GM12878 (cell line): Measurements from ENCODE around the gene LRRC74B. TPM values are rescaled to one million over a fixed set of nuclear protein-coding genes. Genes with fewer than 3 reads are reported as not detected.

ENCODE experiments used
- CHD2 ChIP-seq: IDR thresholded peaks from 2 replicates; pipeline ENCODE4 v1.6.1; 2011; ENCODE audit warnings: low read depth, low read length, improper control_type of control experiment, borderline replicate concordance
- CREB1 ChIP-seq: IDR thresholded peaks from 2 replicates; pipeline ENCODE4 v1.6.1; 2012; ENCODE audit warnings: low read depth, mild to moderate bottlenecking, inconsistent platforms
- EED ChIP-seq: sonication (generic); IDR thresholded peaks from 2 replicates; pipeline ENCODE4 v1.6.1; 2016; ENCODE audit warnings: antibody characterized with exemption, low read depth
- FOXK2 ChIP-seq: fragments of 450-650 bp; IDR thresholded peaks from 2 replicates; pipeline ENCODE4 v1.6.1; 2017; ENCODE audit warnings: mild to moderate bottlenecking, moderate library complexity
- HDAC2 ChIP-seq: fragments of 200-600 bp; sonication (generic); IDR thresholded peaks from 2 replicates; pipeline ENCODE4 v1.6.1; 2017
- HDGF ChIP-seq: fragments of 450-650 bp; IDR thresholded peaks from 2 replicates; pipeline ENCODE4 v1.6.1; 2016; ENCODE audit warnings: antibody characterized with exemption
- IKZF1 ChIP-seq: fragments of 450-650 bp; conservative IDR thresholded peaks from 2 replicates; pipeline ENCODE4 v1.6.1; 2017; ENCODE audit warnings: antibody characterized with exemption, mild to moderate bottlenecking
- KAT2A ChIP-seq: conservative IDR thresholded peaks from 2 replicates; pipeline ENCODE4 v1.6.1; 2011; ENCODE audit warnings: low read depth, low read length; ENCODE audit not compliant: control insufficient read depth
- KLF5 ChIP-seq: fragments of 450-650 bp; IDR thresholded peaks from 2 replicates; pipeline ENCODE4 v1.6.1; 2014; ENCODE audit warnings: mild to moderate bottlenecking; ENCODE audit not compliant: partially characterized antibody
- LARP7 ChIP-seq: fragments of 450-650 bp; IDR thresholded peaks from 2 replicates; pipeline ENCODE4 v1.6.1; 2017; ENCODE audit warnings: mild to moderate bottlenecking
- MEF2A ChIP-seq: IDR thresholded peaks from 2 replicates; pipeline ENCODE4 v1.6.1; 2011; ENCODE audit warnings: low read depth, mild to moderate bottlenecking, low read length, moderate library complexity; ENCODE audit not compliant: insufficient read depth
- MEF2B ChIP-seq: fragments of 450-650 bp; IDR thresholded peaks from 2 replicates; pipeline ENCODE4 v1.6.1; 2018; ENCODE audit warnings: mild to moderate bottlenecking, moderate library complexity; ENCODE audit not compliant: partially characterized antibody, poor library complexity, severe bottlenecking
- NFYA ChIP-seq: IDR thresholded peaks from 2 replicates; pipeline ENCODE4 v1.6.1; 2011; ENCODE audit warnings: low read depth, mild to moderate bottlenecking, low read length, improper control_type of control experiment, borderline replicate concordance
- NR2C1 ChIP-seq: fragments of 450-650 bp; IDR thresholded peaks from 2 replicates; pipeline ENCODE4 v1.6.1; 2017; ENCODE audit warnings: antibody characterized with exemption, mild to moderate bottlenecking, moderate library complexity
- SIX5 ChIP-seq: IDR thresholded peaks from 2 replicates; pipeline ENCODE4 v1.6.1; 2011; ENCODE audit warnings: mild to moderate bottlenecking, low read depth, low read length, moderate library complexity; ENCODE audit not compliant: severe bottlenecking
- SREBF1 ChIP-seq: IDR thresholded peaks from 2 replicates; pipeline ENCODE4 v1.6.1; 2012; ENCODE audit warnings: mild to moderate bottlenecking, low read length
- SUPT20H ChIP-seq: IDR thresholded peaks from 2 replicates; pipeline ENCODE4 v1.6.1; 2011; ENCODE audit warnings: low read depth, mild to moderate bottlenecking, low read length, moderate library complexity, borderline replicate concordance; ENCODE audit not compliant: control insufficient read depth
- SUZ12 ChIP-seq: fragments of 200-600 bp; sonication (generic); IDR thresholded peaks from one replicate; pipeline ENCODE4 v1.6.1; 2018; ENCODE audit warnings: antibody characterized with exemption, mild to moderate bottlenecking; ENCODE audit not compliant: unreplicated experiment
- ZNF207 ChIP-seq: fragments of 450-650 bp; IDR thresholded peaks from 2 replicates; pipeline ENCODE4 v1.6.1; 2014; ENCODE audit warnings: antibody characterized with exemption, mild to moderate bottlenecking, borderline replicate concordance
- ZNF24 ChIP-seq: fragments of 450-650 bp; IDR thresholded peaks from 2 replicates; pipeline ENCODE4 v1.6.1; 2017; ENCODE audit warnings: antibody characterized with exemption, mild to moderate bottlenecking
- ZZZ3 ChIP-seq: IDR thresholded peaks from 2 replicates; pipeline ENCODE4 v1.6.1; 2011; ENCODE audit warnings: low read depth; ENCODE audit not compliant: control insufficient read depth, insufficient read length
- polyA plus RNA-seq, 11 experiments: library from polyadenylated mRNA; depleted of rRNA in 4 of 11; unstranded in 6 of 11; stranded (reverse) in 5 of 11; fragments of >200 nt; fragmentation: Nextera tagmentation in 4 of 11; fragmentation: Illumina TruSeq in 1 of 11; extraction: Ambion mirVana in 4 of 11; extraction: Trizol in 1 of 11; gene quantifications; 1 replicate in 1 of 11; 2 replicates in 10 of 11; pipeline versions ENCODE4 v1.2.1 to v1.2.3, GENCODE V29; 2011 to 2016; ENCODE audit warnings: inconsistent platforms in 2 of 11, missing spikeins in 2 of 11, low read depth in 1 of 11
- total RNA-seq, 4 experiments: library from RNA; depleted of rRNA in 3 of 4; stranded (reverse); fragments of >200 nt in 3 of 4; fragmentation: Illumina TruSeq in 1 of 4; extraction: Trizol in 1 of 4; gene quantifications; 2 replicates each; pipeline versions ENCODE4 v1.2.1 to v1.2.3, GENCODE V29; 2013 to 2021
- TF ChIP-seq, protein P1 (sequence below): fragments of 450-650 bp; IDR thresholded peaks from 2 replicates; pipeline ENCODE4 v1.6.1; 2014; ENCODE audit warnings: mild to moderate bottlenecking
- TF ChIP-seq, protein P2 (sequence below): IDR thresholded peaks from 2 replicates; pipeline ENCODE4 v1.6.1; 2012; ENCODE audit warnings: mild to moderate bottlenecking, low read depth, low read length
- TF ChIP-seq, protein P3 (sequence below): fragments of 450-650 bp; IDR thresholded peaks from 2 replicates; pipeline ENCODE4 v1.6.1; 2017; ENCODE audit warnings: mild to moderate bottlenecking, moderate library complexity

LRRC74B gene
- total and polyA plus RNA-seq, 10 of the 15 experiments (the other 5 are each of a cell fraction or from before 2014, with no cell fraction given) = not detected

DNA sequence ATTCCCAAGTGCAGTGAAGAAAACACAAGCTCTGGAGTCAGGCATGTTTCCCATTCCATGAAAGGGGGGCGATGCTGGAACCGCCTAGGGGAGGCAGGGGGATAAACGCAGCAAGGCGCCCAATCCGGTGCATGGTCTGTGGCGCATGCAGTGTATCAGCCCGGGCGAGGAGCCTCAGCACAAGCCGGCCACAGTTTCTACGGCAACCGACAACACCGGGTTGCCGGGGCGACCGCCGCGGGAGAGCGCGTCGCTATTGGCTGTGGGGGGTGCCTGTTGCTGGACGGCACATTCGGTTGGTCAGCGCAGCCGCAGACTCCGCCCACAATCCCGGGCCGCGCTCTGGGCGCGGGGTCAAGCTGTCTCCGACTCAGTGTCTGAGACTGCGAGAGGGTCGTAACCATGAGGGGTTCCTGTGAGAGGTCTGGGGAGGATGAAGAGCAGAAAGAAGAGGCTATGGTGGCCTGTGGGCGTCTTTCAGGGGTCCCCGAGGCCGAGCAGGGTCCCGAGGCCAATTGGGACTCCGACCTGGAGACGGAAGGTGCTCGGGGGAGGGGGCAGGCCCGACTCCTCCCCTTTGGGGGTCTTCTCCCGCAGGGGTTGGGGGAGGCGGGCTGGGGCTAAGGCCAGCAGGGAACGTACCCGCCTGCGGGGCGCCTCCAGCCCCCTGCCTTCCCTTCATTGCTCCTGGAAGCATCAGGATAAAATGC is at the start of gene LRRC74B (continued):
- TF ChIP-seq, protein P1, sequence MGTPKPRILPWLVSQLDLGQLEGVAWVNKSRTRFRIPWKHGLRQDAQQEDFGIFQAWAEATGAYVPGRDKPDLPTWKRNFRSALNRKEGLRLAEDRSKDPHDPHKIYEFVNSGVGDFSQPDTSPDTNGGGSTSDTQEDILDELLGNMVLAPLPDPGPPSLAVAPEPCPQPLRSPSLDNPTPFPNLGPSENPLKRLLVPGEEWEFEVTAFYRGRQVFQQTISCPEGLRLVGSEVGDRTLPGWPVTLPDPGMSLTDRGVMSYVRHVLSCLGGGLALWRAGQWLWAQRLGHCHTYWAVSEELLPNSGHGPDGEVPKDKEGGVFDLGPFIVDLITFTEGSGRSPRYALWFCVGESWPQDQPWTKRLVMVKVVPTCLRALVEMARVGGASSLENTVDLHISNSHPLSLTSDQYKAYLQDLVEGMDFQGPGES = peak; percentile 67; the same call in 1 of the 2 replicates
- no peak for TF ChIP-seq FOXK2
- TF ChIP-seq KLF5 = peak; percentile 82
- no peak for TF ChIP-seq EED
- no peak for TF ChIP-seq HDGF
- no peak for TF ChIP-seq ZNF24
- TF ChIP-seq CREB1 = no peak
- TF ChIP-seq NR2C1 = no peak
- no peak for TF ChIP-seq ZNF207
- no peak for TF ChIP-seq SREBF1
- TF ChIP-seq, protein P2, sequence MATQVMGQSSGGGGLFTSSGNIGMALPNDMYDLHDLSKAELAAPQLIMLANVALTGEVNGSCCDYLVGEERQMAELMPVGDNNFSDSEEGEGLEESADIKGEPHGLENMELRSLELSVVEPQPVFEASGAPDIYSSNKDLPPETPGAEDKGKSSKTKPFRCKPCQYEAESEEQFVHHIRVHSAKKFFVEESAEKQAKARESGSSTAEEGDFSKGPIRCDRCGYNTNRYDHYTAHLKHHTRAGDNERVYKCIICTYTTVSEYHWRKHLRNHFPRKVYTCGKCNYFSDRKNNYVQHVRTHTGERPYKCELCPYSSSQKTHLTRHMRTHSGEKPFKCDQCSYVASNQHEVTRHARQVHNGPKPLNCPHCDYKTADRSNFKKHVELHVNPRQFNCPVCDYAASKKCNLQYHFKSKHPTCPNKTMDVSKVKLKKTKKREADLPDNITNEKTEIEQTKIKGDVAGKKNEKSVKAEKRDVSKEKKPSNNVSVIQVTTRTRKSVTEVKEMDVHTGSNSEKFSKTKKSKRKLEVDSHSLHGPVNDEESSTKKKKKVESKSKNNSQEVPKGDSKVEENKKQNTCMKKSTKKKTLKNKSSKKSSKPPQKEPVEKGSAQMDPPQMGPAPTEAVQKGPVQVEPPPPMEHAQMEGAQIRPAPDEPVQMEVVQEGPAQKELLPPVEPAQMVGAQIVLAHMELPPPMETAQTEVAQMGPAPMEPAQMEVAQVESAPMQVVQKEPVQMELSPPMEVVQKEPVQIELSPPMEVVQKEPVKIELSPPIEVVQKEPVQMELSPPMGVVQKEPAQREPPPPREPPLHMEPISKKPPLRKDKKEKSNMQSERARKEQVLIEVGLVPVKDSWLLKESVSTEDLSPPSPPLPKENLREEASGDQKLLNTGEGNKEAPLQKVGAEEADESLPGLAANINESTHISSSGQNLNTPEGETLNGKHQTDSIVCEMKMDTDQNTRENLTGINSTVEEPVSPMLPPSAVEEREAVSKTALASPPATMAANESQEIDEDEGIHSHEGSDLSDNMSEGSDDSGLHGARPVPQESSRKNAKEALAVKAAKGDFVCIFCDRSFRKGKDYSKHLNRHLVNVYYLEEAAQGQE = no peak
- TF ChIP-seq CHD2 = peak; percentile 81
- TF ChIP-seq KAT2A = no peak
- peak; percentile 24 for TF ChIP-seq SIX5
- TF ChIP-seq IKZF1 = no peak
- no peak for TF ChIP-seq SUZ12
- TF ChIP-seq HDAC2 = no peak
- peak; percentile 72; the same call in 1 of the 2 replicates for TF ChIP-seq LARP7
- no peak for TF ChIP-seq SUPT20H
- TF ChIP-seq MEF2A = no peak
- TF ChIP-seq, protein P3, sequence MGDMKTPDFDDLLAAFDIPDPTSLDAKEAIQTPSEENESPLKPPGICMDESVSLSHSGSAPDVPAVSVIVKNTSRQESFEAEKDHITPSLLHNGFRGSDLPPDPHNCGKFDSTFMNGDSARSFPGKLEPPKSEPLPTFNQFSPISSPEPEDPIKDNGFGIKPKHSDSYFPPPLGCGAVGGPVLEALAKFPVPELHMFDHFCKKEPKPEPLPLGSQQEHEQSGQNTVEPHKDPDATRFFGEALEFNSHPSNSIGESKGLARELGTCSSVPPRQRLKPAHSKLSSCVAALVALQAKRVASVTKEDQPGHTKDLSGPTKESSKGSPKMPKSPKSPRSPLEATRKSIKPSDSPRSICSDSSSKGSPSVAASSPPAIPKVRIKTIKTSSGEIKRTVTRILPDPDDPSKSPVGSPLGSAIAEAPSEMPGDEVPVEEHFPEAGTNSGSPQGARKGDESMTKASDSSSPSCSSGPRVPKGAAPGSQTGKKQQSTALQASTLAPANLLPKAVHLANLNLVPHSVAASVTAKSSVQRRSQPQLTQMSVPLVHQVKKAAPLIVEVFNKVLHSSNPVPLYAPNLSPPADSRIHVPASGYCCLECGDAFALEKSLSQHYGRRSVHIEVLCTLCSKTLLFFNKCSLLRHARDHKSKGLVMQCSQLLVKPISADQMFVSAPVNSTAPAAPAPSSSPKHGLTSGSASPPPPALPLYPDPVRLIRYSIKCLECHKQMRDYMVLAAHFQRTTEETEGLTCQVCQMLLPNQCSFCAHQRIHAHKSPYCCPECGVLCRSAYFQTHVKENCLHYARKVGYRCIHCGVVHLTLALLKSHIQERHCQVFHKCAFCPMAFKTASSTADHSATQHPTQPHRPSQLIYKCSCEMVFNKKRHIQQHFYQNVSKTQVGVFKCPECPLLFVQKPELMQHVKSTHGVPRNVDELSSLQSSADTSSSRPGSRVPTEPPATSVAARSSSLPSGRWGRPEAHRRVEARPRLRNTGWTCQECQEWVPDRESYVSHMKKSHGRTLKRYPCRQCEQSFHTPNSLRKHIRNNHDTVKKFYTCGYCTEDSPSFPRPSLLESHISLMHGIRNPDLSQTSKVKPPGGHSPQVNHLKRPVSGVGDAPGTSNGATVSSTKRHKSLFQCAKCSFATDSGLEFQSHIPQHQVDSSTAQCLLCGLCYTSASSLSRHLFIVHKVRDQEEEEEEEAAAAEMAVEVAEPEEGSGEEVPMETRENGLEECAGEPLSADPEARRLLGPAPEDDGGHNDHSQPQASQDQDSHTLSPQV = no peak
- no peak for TF ChIP-seq ZZZ3
- TF ChIP-seq MEF2B = peak; percentile 69
- TF ChIP-seq NFYA = no peak
